H1 (cell line): ENCODE results near the gene KIAA0513. TPM values are rescaled to one million over a fixed set of nuclear protein-coding genes. Genes with fewer than 3 reads are reported as not detected.

ENCODE experiments used
- BACH1 ChIP-seq: IDR thresholded peaks from 2 replicates; pipeline ENCODE4 v1.6.1; 2012; ENCODE audit warnings: low read length, improper control_type of control experiment
- CHD1 ChIP-seq: IDR thresholded peaks from 2 replicates; pipeline ENCODE4 v1.6.1; 2012; ENCODE audit warnings: low read depth, low read length, improper control_type of control experiment
- GABPA ChIP-seq: IDR thresholded peaks from 2 replicates; pipeline ENCODE4 v1.6.1; 2011; ENCODE audit warnings: mild to moderate bottlenecking, low read length, moderate library complexity, borderline replicate concordance; ENCODE audit not compliant: insufficient read depth
- NRF1 ChIP-seq: IDR thresholded peaks from 2 replicates; pipeline ENCODE4 v1.6.1; 2011; ENCODE audit warnings: mild to moderate bottlenecking, low read depth, low read length, improper control_type of control experiment
- RAD21 ChIP-seq, 2 experiments: IDR thresholded peaks in 1 of 2; conservative IDR thresholded peaks in 1 of 2; 2 replicates each; pipeline ENCODE4 v1.6.1; 2011; ENCODE audit warnings: low read depth in 2 of 2, low read length in 2 of 2, improper control_type of control experiment in 1 of 2, inconsistent platforms in 1 of 2, mild to moderate bottlenecking in 1 of 2, moderate library complexity in 1 of 2
- RFX5 ChIP-seq: IDR thresholded peaks from 2 replicates; pipeline ENCODE4 v1.6.1; 2011; ENCODE audit warnings: low read depth, low read length, improper control_type of control experiment, borderline replicate concordance
- RXRA ChIP-seq: IDR thresholded peaks from 2 replicates; pipeline ENCODE4 v1.6.1; 2011; ENCODE audit warnings: low read depth, mild to moderate bottlenecking, low read length, moderate library complexity; ENCODE audit not compliant: insufficient read depth
- polyA plus RNA-seq, 7 experiments: library from polyadenylated mRNA; depleted of rRNA in 3 of 7; stranded (reverse) in 5 of 7; unstranded in 2 of 7; fragments of >200 nt in 5 of 7; fragments of 200-250 nt in 2 of 7; gene quantifications; 1 replicate in 5 of 7; 2 replicates in 1 of 7; 4 replicates in 1 of 7; pipeline versions ENCODE4 v1.2.1 to v1.2.3, GENCODE V29; 2011 to 2013; ENCODE audit warnings: missing spikeins in 2 of 7, mixed read lengths in 2 of 7
- total RNA-seq: library from RNA; stranded (reverse); fragmentation: NEBNext Ultra II Directional; extraction: Animal tissue kit (Norgen Biotek cat#: 25700); gene quantifications from 2 replicates; pipeline ENCODE4 v1.2.1, GENCODE V29; 2021
- TF ChIP-seq, protein P1 (sequence below), 3 experiments: IDR thresholded peaks; 1 replicate in 2 of 3; 2 replicates in 1 of 3; pipeline versions ENCODE4 v1.5.1 to v1.6.1; 2011; ENCODE audit warnings: low read length in 3 of 3, mild to moderate bottlenecking in 3 of 3, inconsistent platforms in 2 of 3, low read depth in 1 of 3, moderate library complexity in 1 of 3; ENCODE audit not compliant: insufficient read depth in 1 of 3; ENCODE audit errors: control extremely low read depth in 1 of 3
- TF ChIP-seq, protein P2 (sequence below): IDR thresholded peaks from 2 replicates; pipeline ENCODE4 v1.6.1; 2012; ENCODE audit warnings: inconsistent platforms

KIAA0513 gene
- total and polyA plus RNA-seq, 2 of the 8 experiments (the other 6 are each of a cell fraction or from before 2014, with no cell fraction given), result 2.1 to 6.1 TPM

DNA sequence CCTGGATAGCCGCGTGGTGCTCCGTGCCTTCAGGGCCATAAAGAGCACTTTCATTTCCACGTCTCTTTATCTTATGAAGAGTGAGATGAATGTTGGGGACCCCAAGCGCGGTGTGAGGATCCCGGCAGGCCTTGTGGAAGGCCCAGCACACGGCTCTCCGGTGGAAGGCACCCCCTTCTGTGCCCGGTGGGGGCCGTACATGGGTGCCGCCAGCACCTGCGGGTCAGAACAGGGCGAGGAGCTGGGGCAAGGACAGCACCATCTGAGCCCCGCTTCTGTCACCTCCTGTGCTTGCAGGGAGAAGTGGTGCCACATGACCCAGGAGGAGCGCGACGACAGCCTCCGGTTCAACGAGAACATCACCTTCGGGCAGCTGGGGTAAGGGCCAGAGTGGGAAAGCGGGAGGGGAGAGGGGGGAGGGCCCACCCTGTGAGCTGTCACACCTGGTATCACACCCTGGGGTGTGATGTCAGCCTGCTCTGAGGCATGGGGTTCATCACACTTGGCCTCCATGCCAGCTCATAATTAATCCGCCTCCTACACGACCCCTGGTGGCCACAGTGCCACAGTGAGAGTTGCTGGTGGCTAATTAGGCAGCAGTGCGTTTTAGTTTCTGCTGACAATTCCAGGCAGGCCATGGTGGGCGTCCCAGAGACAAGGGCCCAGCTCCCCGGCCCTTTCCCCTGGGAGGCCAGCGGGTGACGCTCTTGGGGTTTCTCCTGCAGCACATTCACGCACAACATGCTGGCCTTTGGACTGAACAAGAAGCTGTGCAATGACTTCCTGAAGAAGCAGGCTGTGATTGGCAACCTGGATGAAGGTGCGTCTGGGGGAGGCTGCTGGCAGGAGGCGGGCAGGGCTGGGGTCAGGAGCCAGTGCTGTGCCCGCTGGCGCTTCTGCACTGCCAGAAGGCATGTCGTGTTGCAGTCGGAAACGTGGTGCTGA is 59.0 kb downstream of the KIAA0513 start (continued):
- TF ChIP-seq NRF1, result no peak
- TF ChIP-seq RFX5, result no peak
- no peak for TF ChIP-seq CHD1
- TF ChIP-seq, protein P1, sequence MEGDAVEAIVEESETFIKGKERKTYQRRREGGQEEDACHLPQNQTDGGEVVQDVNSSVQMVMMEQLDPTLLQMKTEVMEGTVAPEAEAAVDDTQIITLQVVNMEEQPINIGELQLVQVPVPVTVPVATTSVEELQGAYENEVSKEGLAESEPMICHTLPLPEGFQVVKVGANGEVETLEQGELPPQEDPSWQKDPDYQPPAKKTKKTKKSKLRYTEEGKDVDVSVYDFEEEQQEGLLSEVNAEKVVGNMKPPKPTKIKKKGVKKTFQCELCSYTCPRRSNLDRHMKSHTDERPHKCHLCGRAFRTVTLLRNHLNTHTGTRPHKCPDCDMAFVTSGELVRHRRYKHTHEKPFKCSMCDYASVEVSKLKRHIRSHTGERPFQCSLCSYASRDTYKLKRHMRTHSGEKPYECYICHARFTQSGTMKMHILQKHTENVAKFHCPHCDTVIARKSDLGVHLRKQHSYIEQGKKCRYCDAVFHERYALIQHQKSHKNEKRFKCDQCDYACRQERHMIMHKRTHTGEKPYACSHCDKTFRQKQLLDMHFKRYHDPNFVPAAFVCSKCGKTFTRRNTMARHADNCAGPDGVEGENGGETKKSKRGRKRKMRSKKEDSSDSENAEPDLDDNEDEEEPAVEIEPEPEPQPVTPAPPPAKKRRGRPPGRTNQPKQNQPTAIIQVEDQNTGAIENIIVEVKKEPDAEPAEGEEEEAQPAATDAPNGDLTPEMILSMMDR (IDR thresholded peaks at IDR 0.05; ENCODE audit: control extremely low read depth in 1 of 3, insufficient read depth in 1 of 3, low read depth in 1 of 3, low read length in 3 of 3), result peak; percentile 89 to 94 (median 93)
- no peak for TF ChIP-seq RXRA
- TF ChIP-seq, protein P2, sequence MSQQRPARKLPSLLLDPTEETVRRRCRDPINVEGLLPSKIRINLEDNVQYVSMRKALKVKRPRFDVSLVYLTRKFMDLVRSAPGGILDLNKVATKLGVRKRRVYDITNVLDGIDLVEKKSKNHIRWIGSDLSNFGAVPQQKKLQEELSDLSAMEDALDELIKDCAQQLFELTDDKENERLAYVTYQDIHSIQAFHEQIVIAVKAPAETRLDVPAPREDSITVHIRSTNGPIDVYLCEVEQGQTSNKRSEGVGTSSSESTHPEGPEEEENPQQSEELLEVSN, result no peak
- TF ChIP-seq GABPA, result peak; percentile 40; the same call in 1 of the 2 replicates
- peak; percentile 68 to 83 for TF ChIP-seq RAD21 (IDR thresholded peaks at IDR 0.05 in 1 of 2, conservative IDR thresholded peaks at IDR 0.05 in 1 of 2; ENCODE audit: low read depth in 2 of 2, low read length in 2 of 2)
- no peak for TF ChIP-seq BACH1
- TF ChIP-seq, all 59 proteins: peak for 4
